Measurements from ENCODE around the gene IZUMO4. TPM values are rescaled to one million over a fixed set of nuclear protein-coding genes. Genes with fewer than 3 reads are reported as not detected.
"Not testable (repeated sequence)": the region's sequence is repeated elsewhere in the genome, so short reads cannot be mapped to it uniquely, and the experiment has no call there.

Gene IZUMO4
- total and polyA plus RNA-seq, 2 experiments from 2014 or later: 1.4 to 2.8 TPM

DNA sequence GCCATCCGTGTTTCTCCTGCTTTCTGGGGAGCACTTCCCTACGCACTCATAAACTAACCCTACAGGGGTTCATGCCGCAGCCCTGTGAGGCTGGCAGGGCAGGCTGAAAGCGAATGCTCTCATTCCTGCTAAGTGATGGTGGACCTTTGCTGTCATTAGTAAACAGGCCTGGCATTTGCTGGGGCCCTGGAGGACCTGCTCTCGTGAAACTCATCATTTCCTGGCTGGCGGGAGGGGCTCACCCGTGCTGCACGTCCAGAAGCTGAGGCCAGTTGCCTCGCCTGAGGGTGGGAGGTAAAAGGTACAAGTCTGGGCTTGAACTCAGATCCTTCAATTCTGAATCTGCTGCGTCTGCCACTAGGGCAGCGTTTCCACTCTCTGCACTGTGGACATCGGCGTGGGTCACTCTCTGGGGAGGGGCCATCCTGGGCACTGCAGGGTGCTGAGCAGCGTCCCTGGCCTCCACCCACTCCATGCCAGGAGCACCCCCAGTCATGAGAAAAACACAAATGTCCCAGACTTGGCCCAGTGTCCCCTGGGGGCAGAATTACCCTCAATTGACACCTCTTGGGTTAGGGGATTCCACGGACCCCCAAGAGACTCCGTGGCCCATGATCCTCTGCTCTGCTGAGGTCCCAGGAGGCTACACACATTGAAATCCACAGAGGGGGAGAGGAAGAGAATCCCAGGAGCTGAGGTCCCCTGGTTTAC, 7.6 kb upstream of the IZUMO4 start:
- Histone ChIP-seq H3K4me3 (no peak overlapping the region), H3K4me1 (ENCODE audit: insufficient read depth) (peaks cover 5% of the 10 kb centered on the region), H3K79me2 (peaks cover 49% of the 10 kb centered on the region), H3K27me3 (no peaks in the 10 kb centered on the region), H3K27ac (no peak overlapping the region), H3K9me2 (replicated peaks; ENCODE audit: insufficient read depth) (no peaks in the 10 kb centered on the region), H4K20me1 (ENCODE audit: insufficient read depth, poor library complexity, severe bottlenecking) (peaks cover 4% of the 10 kb centered on the region), H3K4me2 (no peak overlapping the region), H3K9me3 (ENCODE audit: low read depth) (no peaks in the 10 kb centered on the region), H2AFZ (no peak overlapping the region), H3K36me3 (replicated peaks; ENCODE audit: insufficient read depth, low read depth) (no peaks in the 10 kb centered on the region)
- 78% methylated on average over 16 of the region's 16 CpGs for WGBS (ENCODE audit: low lambda C conversion rate, missing lambda C conversion rate)
- DNase-seq (ENCODE audit: low spot score): no peak
- no peak for TF ChIP-seq EZH2phosphoT487 (IDR thresholded peaks at IDR 0.05; ENCODE audit: low read depth, severe bottlenecking, unreplicated experiment)
- TF ChIP-seq, protein P1, sequence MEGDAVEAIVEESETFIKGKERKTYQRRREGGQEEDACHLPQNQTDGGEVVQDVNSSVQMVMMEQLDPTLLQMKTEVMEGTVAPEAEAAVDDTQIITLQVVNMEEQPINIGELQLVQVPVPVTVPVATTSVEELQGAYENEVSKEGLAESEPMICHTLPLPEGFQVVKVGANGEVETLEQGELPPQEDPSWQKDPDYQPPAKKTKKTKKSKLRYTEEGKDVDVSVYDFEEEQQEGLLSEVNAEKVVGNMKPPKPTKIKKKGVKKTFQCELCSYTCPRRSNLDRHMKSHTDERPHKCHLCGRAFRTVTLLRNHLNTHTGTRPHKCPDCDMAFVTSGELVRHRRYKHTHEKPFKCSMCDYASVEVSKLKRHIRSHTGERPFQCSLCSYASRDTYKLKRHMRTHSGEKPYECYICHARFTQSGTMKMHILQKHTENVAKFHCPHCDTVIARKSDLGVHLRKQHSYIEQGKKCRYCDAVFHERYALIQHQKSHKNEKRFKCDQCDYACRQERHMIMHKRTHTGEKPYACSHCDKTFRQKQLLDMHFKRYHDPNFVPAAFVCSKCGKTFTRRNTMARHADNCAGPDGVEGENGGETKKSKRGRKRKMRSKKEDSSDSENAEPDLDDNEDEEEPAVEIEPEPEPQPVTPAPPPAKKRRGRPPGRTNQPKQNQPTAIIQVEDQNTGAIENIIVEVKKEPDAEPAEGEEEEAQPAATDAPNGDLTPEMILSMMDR (IDR thresholded peaks at IDR 0.05; ENCODE audit: poor library complexity): no peak
- no peak for TF ChIP-seq EZH2 (IDR thresholded peaks at IDR 0.05; ENCODE audit: borderline replicate concordance)

DNA sequence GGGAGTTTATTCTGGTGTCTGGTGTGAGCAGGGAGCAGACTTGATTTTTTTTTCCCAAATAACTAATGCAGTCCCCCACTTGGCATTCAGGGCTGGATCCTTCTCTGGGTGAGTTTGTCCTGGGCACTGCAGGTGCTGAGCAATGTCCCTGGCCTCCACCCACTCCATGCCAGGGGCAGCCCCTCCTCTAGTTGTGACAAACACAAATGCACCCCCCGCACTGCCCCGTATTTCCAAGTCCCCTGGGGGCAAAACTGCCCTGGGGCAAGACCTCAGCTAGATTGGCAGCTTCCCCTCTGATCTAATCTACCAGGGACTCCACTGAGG, 7.0 kb upstream of the IZUMO4 start:
- Histone ChIP-seq H3K79me2 (peaks cover 55% of the 10 kb centered on the region), H3K9me3 (ENCODE audit: low read depth) (no peaks in the 10 kb centered on the region), H3K27ac (no peak overlapping the region), H3K9me2 (replicated peaks; ENCODE audit: insufficient read depth) (no peaks in the 10 kb centered on the region), H3K4me2 (no peak overlapping the region), H4K20me1 (ENCODE audit: insufficient read depth, poor library complexity, severe bottlenecking) (peaks cover 4% of the 10 kb centered on the region), H3K4me3 (no peak overlapping the region), H3K27me3 (no peaks in the 10 kb centered on the region), H3K4me1 (ENCODE audit: insufficient read depth) (peaks cover 10% of the 10 kb centered on the region), H2AFZ (no peak overlapping the region), H3K36me3 (replicated peaks; ENCODE audit: insufficient read depth, low read depth) (no peaks in the 10 kb centered on the region)
- no peak for DNase-seq (ENCODE audit: low spot score)
- TF ChIP-seq EZH2 (IDR thresholded peaks at IDR 0.05; ENCODE audit: borderline replicate concordance): no peak
- TF ChIP-seq, protein P1 (IDR thresholded peaks at IDR 0.05; ENCODE audit: poor library complexity): no peak
- TF ChIP-seq EZH2phosphoT487 (IDR thresholded peaks at IDR 0.05; ENCODE audit: low read depth, severe bottlenecking, unreplicated experiment): no peak
- 79% methylated on average over 2 of the region's 2 CpGs for WGBS (ENCODE audit: low lambda C conversion rate, missing lambda C conversion rate)

DNA sequence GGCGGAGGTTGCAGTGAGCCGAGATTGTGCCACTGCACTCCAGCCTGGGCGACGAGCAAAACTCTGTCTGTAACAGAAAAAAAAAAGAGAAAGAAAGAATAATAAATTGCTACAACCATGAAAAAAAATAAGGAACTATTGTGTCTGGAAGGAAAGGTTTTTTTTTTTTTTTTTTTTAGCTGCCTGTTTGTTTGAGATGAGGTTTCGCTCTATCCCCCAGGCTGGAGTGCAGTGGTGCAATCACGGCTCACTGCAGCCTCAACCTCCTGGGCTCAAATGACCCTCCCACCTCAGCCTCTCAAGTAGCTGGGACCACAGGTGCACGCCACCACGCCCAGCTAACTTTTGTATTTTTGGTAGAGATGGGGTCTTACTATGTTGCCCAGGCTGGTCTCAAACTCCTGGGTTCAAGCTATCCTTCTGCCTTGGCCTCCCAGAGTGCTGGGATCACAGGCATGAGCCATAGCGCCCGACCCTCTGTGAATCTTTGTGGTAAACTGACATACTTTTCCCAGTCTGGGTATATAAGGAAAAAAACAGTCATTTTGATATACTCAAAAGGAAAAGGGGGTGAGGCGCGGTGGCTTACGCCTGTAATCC, 4.7 kb upstream of the IZUMO4 start:
- not testable (repeated sequence) for DNase-seq (ENCODE audit: low spot score); H3K9me3 ChIP-seq (ENCODE audit: low read depth); H3K36me3 ChIP-seq (replicated peaks; ENCODE audit: insufficient read depth, low read depth); H4K20me1 ChIP-seq (ENCODE audit: insufficient read depth, poor library complexity, severe bottlenecking); H3K4me3 ChIP-seq; H3K27me3 ChIP-seq; H2AFZ ChIP-seq; H3K9me2 ChIP-seq (replicated peaks; ENCODE audit: insufficient read depth); H3K4me2 ChIP-seq; H3K27ac ChIP-seq
- WGBS (ENCODE audit: low lambda C conversion rate, missing lambda C conversion rate): 99% methylated on average over 13 of the region's 13 CpGs
- H3K79me2 ChIP-seq: peaks cover 62% of the 10 kb centered on the region
- H3K4me1 ChIP-seq (ENCODE audit: insufficient read depth): peaks cover 22% of the 10 kb centered on the region

DNA sequence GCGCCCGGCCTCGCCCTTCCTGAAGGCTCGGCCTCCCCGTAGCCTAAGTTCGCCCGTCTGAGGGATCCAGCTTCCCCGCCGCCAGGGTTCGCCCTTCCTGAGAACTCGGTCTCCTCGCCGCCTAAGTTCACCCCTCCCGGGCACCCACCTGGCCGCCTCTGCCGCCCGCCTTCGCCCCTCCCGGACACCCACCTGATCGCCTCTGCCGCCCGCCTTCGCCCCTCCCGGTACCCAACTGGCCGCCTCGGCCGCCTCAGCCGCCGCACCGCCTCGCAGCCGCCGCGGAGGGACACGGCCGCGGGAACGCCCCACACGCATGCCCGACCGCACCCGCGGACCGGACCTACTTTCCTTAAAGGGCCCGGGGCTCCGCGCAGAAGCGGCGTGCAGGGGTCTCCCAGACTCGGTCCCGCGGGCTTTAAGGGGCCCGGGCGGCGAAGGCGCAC, 658 bp upstream of the IZUMO4 start, which contains the start of gene MOB3A:
Gene MOB3A (minus strand): TSS at position 293 of the 446 bp plus-strand sequence. CDS start 17,766 bp downstream, outside the sequence.
- Histone ChIP-seq H3K9me3 (ENCODE audit: low read depth) (no peaks in the 10 kb centered on the region), H4K20me1 (ENCODE audit: insufficient read depth, poor library complexity, severe bottlenecking) (no peaks in the 10 kb centered on the region), H3K36me3 (replicated peaks; ENCODE audit: insufficient read depth, low read depth) (no peaks in the 10 kb centered on the region), H2AFZ (peak within 1 kb of the TSS; percentile 24), H3K4me2 (peak within 1 kb of the TSS; percentile 92), H3K27ac (peak within 1 kb of the TSS; percentile 93), H3K27me3 (no peaks in the 10 kb centered on the region), H3K79me2 (peaks cover 40% of the 10 kb centered on the region), H3K4me1 (ENCODE audit: insufficient read depth) (peaks cover 20% of the 10 kb centered on the region), H3K4me3 (peak within 1 kb of the TSS; percentile 43), H3K9me2 (replicated peaks; ENCODE audit: insufficient read depth) (no peaks in the 10 kb centered on the region)
- 2% methylated on average over 51 of the region's 56 CpGs for WGBS (ENCODE audit: low lambda C conversion rate, missing lambda C conversion rate)
- DNase-seq (ENCODE audit: low spot score): peak; percentile 95
- TF ChIP-seq EZH2phosphoT487 (IDR thresholded peaks at IDR 0.05; ENCODE audit: low read depth, severe bottlenecking, unreplicated experiment): no peak
- TF ChIP-seq, protein P1 (IDR thresholded peaks at IDR 0.05; ENCODE audit: poor library complexity): peak; percentile 51
